HS-5 (cell line): ENCODE measurements around the gene KRT14.
"Not testable (repeated sequence)": the region's sequence is repeated elsewhere in the genome, so short reads cannot be mapped to it uniquely, and the experiment has no call there.

ENCODE experiments used
- DNase-seq: peaks from one replicate; pipeline ENCODE4 v3.0.0-alpha.2; 2012; ENCODE audit warnings: low read depth

The KRT14 gene

GRCh38 chr17:41606930-41607329 is 20.2 kb upstream of the KRT14 start:
- DNase-seq: not testable (repeated sequence)

- DNase-seq: no peak
Measured at GRCh38 chr17:41602524-41602923, 15.8 kb upstream of the KRT14 start.

- no peak for DNase-seq
Measured at GRCh38 chr17:41600318-41600717, 13.6 kb upstream of the KRT14 start.

GRCh38 chr17:41599680-41600079 is 13.0 kb upstream of the KRT14 start:
- no peak for DNase-seq

GRCh38 chr17:41595585-41595984 is 8.9 kb upstream of the KRT14 start:
- no peak for DNase-seq

- DNase-seq: no peak
Measured at GRCh38 chr17:41594363-41594915, 7.7 kb upstream of the KRT14 start.

GRCh38 chr17:41593306-41593981 is 6.7 kb upstream of the KRT14 start:
- no peak for DNase-seq

GRCh38 chr17:41592601-41593305 is 6.1 kb upstream of the KRT14 start:
- no peak for DNase-seq

GRCh38 chr17:41589301-41589700 is 2.6 kb upstream of the KRT14 start:
- no peak for DNase-seq

- no peak for DNase-seq
Measured at GRCh38 chr17:41588126-41588810, 1.6 kb upstream of the KRT14 start.

GRCh38 chr17:41585301-41586056 is 1.2 kb downstream of the KRT14 start:
- no peak for DNase-seq

GRCh38 chr17:41584331-41584927 is 2.3 kb downstream of the KRT14 start:
- not testable (repeated sequence) for DNase-seq

GRCh38 chr17:41583137-41584127 is 3.3 kb downstream of the KRT14 start:
- DNase-seq: no peak

- DNase-seq: not testable (repeated sequence)
Measured at GRCh38 chr17:41582061-41582968, 4.4 kb downstream of the KRT14 start.

- no peak for DNase-seq
Measured at GRCh38 chr17:41581366-41582060, 5.2 kb downstream of the KRT14 start.

GRCh38 chr17:41580687-41581365 is 5.9 kb downstream of the KRT14 start:
- no peak for DNase-seq

GRCh38 chr17:41580244-41580575 is 6.5 kb downstream of the KRT14 start:
- no peak for DNase-seq
